ENCODE results near the gene USP53. TPM values are rescaled to one million over a fixed set of nuclear protein-coding genes. Genes with fewer than 3 reads are reported as not detected.

Gene USP53
- total and polyA plus RNA-seq, 9 of the 15 experiments (the other 6 are each of a cell fraction or from before 2014, with no cell fraction given): 2.9 to 9.6 (median 8.3) TPM

- no peak overlapping the region for H3K9ac ChIP-seq (ENCODE audit: insufficient read depth in 1 of 2, low read depth in 2 of 2, low read length in 2 of 2)
- no peak for ATAC-seq
- TF ChIP-seq ETS2 (tag; IDR thresholded peaks at IDR 0.05; ENCODE audit: borderline replicate concordance, poor library complexity, severe bottlenecking): no peak
- TF ChIP-seq ZNF407 (IDR thresholded peaks at IDR 0.05; ENCODE audit: low read depth): no peak
- TF ChIP-seq ZFP1 (CRISPR knock-in tag; IDR thresholded peaks at IDR 0.05): no peak
- no peak for TF ChIP-seq KLF10 (CRISPR knock-in tag; IDR thresholded peaks at IDR 0.05)
- no peak for TF ChIP-seq ZNF263 (CRISPR knock-in tag; IDR thresholded peaks at IDR 0.05; ENCODE audit: borderline replicate concordance)
- TF ChIP-seq, protein P1, sequence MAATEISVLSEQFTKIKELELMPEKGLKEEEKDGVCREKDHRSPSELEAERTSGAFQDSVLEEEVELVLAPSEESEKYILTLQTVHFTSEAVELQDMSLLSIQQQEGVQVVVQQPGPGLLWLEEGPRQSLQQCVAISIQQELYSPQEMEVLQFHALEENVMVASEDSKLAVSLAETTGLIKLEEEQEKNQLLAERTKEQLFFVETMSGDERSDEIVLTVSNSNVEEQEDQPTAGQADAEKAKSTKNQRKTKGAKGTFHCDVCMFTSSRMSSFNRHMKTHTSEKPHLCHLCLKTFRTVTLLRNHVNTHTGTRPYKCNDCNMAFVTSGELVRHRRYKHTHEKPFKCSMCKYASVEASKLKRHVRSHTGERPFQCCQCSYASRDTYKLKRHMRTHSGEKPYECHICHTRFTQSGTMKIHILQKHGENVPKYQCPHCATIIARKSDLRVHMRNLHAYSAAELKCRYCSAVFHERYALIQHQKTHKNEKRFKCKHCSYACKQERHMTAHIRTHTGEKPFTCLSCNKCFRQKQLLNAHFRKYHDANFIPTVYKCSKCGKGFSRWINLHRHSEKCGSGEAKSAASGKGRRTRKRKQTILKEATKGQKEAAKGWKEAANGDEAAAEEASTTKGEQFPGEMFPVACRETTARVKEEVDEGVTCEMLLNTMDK (IDR thresholded peaks at IDR 0.05; ENCODE audit: borderline replicate concordance, insufficient read depth, low read depth, low read length, poor library complexity, severe bottlenecking): no peak
- no peak for TF ChIP-seq SIX5 (IDR thresholded peaks at IDR 0.05; ENCODE audit: borderline replicate concordance in 1 of 2, insufficient read depth in 1 of 2, low read depth in 1 of 2, low read length in 2 of 2)
- no peak for TF ChIP-seq ZNF347 (CRISPR knock-in tag; IDR thresholded peaks at IDR 0.05; ENCODE audit: low read depth)
- peak; percentile 26; the same call in 1 of the 2 replicates for TF ChIP-seq RFX1 (IDR thresholded peaks at IDR 0.05)
- TF ChIP-seq FOXJ2 (tag; IDR thresholded peaks at IDR 0.05): peak; percentile 14; the same call in 1 of the 2 replicates
- TF ChIP-seq PTBP1 (IDR thresholded peaks at IDR 0.05; ENCODE audit: low read depth, low read length): no peak
Measured at GRCh38 chr4:119207051-119207450, 5.5 kb upstream of the USP53 start.

More at GRCh38 chr4:119207051-119207450, 5.5 kb upstream of the USP53 start:
- Histone ChIP-seq H3K9me3 (replicated peaks; ENCODE audit: control insufficient read depth, insufficient read depth, low read depth, low read length) (no peaks in the 10 kb centered on the region), H3K4me1 (replicated peaks in 1 of 2; ENCODE audit: control insufficient read depth in 2 of 2, insufficient read depth in 2 of 2, low read length in 2 of 2) (peaks cover 0 to 15% of the 10 kb centered on the region in 2 experiments; a peak in 3 of 5 replicates), H3K36me3 (ENCODE audit: control insufficient read depth, insufficient read depth, low read length) (no peaks in the 10 kb centered on the region), H4K20me1 (replicated peaks; ENCODE audit: control insufficient read depth, insufficient read depth, low read length) (no peaks in the 10 kb centered on the region), H3K4me2 (ENCODE audit: insufficient read depth, low read length) (no peak overlapping the region), H3K79me2 (ENCODE audit: control insufficient read depth, insufficient read depth, low read length) (no peaks in the 10 kb centered on the region; the same call in 2 of the 3 replicates), H3K4me3 (no peak overlapping the region), H3K9me1 (ENCODE audit: control insufficient read depth, insufficient read depth, low read length) (no peaks in the 10 kb centered on the region), H2AFZ (ENCODE audit: low read depth, low read length) (no peak overlapping the region), H3K27me3 (ENCODE audit: control insufficient read depth in 2 of 2, insufficient read depth in 2 of 2, low read length in 2 of 2) (no peaks in the 10 kb centered on the region; a peak in 1 of 5 replicates), H3K27ac (ENCODE audit: extremely low read depth, low read depth, low read length) (no peak overlapping the region)
- 0% methylated on average over 1 of the region's 1 CpG for WGBS (ENCODE audit: insufficient coverage, low coverage, missing lambda C conversion rate)
- in situ Hi-C loops (cut with MboI) (no loop called here), intact Hi-C loops (cut with micrococcal nuclease) (no loop called here)
- FAIRE-seq: no peak
- BruUV-seq (replicated peaks): no TSS peak
- POLR2A ChIA-PET: no interaction called here
- no peak for DNase-seq (ENCODE audit: extremely low read depth in 1 of 4, low spot score in 3 of 4)
- CTCF ChIA-PET (ENCODE audit: low intra/inter-chr PET ratio): no interaction called here
